ENCODE measurements around the gene MED17. TPM values are rescaled to one million over a fixed set of nuclear protein-coding genes. Genes with fewer than 3 reads are reported as not detected.

The MED17 gene
- total RNA-seq, 2 experiments from 2014 or later, result 23.0 to 33.3 TPM

- Histone ChIP-seq H3K4me1 (ENCODE audit: insufficient read depth, low read length, poor library complexity, severe bottlenecking) (no peaks in the 10 kb centered on the region), H3K36me3 (ENCODE audit: insufficient read depth, low read length) (peaks cover 31% of the 10 kb centered on the region), H3K79me2 (ENCODE audit: insufficient read depth, low read depth, low read length) (no peaks in the 10 kb centered on the region), H3K9me2 (ENCODE audit: insufficient read depth, low read length) (no peaks in the 10 kb centered on the region), H2AFZ (ENCODE audit: low read length) (no peak overlapping the region), H3K4me2 (ENCODE audit: low read length) (no peak overlapping the region), H4K20me1 (ENCODE audit: insufficient read depth, low read length) (no peaks in the 10 kb centered on the region), H3K9me3 (ENCODE audit: low read length) (peaks cover 6% of the 10 kb centered on the region; the same call in 1 of the 2 replicates), H3K4me3 (ENCODE audit: low read depth, low read length, poor library complexity, severe bottlenecking) (no peak overlapping the region), H3K27ac (ENCODE audit: low read depth, low read length, poor library complexity, severe bottlenecking) (no peak overlapping the region)
- DNase-seq (ENCODE audit: low spot score), result no peak
- CTCF ChIA-PET (ENCODE audit: unreplicated experiment), result no interaction called here
- POLR2A ChIA-PET, result interaction anchor here (0.7 to 0.8 kb wide), 2 partner anchors 13 to 19 kb away, joined by 3 to 4 read pairs; no protein-coding TSS in a partner anchor
- intact Hi-C loops (cut with micrococcal nuclease; ENCODE audit: unreplicated experiment), result no loop called here
- BruUV-seq (replicated peaks), result no TSS peak
- no peak for TF ChIP-seq EZH2phosphoT487 (IDR thresholded peaks at IDR 0.05; ENCODE audit: borderline replicate concordance, low read depth, low read length)
These were observed 17.6 kb upstream of the MED17 start for GRCh38 chr11:93766504-93766903.

GRCh38 chr11:93767018-93767417 lies 17.1 kb upstream of the MED17 start:
- H3K36me3 ChIP-seq (ENCODE audit: insufficient read depth, low read length), result peaks cover 29% of the 10 kb centered on the region
- no peaks in the 10 kb centered on the region for H4K20me1 ChIP-seq (ENCODE audit: insufficient read depth, low read length)
- intact Hi-C loops (cut with micrococcal nuclease; ENCODE audit: unreplicated experiment), result no loop called here
- DNase-seq (ENCODE audit: low spot score), result no peak
- ChIA-PET CTCF (ENCODE audit: unreplicated experiment) (no interaction called here), POLR2A (interaction anchor here (0.6 to 0.7 kb wide), 2 partner anchors 20 to 35 kb away, joined by 4 read pairs; no protein-coding TSS in a partner anchor)
- H3K4me3 ChIP-seq (ENCODE audit: low read depth, low read length, poor library complexity, severe bottlenecking), result no peak overlapping the region
- H2AFZ ChIP-seq (ENCODE audit: low read length), result no peak overlapping the region
- H3K4me2 ChIP-seq (ENCODE audit: low read length), result no peak overlapping the region
- TF ChIP-seq CTCF (conservative IDR thresholded peaks at IDR 0.05; ENCODE audit: low read length) (no peak), EZH2phosphoT487 (IDR thresholded peaks at IDR 0.05; ENCODE audit: borderline replicate concordance, low read depth, low read length) (no peak)
- H3K9me3 ChIP-seq (ENCODE audit: low read length), result peaks cover 6% of the 10 kb centered on the region; the same call in 1 of the 2 replicates
- BruUV-seq (replicated peaks), result no TSS peak
- no peaks in the 10 kb centered on the region for H3K79me2 ChIP-seq (ENCODE audit: insufficient read depth, low read depth, low read length)
- no peaks in the 10 kb centered on the region for H3K9me2 ChIP-seq (ENCODE audit: insufficient read depth, low read length)
- no peak overlapping the region for H3K27ac ChIP-seq (ENCODE audit: low read depth, low read length, poor library complexity, severe bottlenecking)
- H3K4me1 ChIP-seq (ENCODE audit: insufficient read depth, low read length, poor library complexity, severe bottlenecking), result no peaks in the 10 kb centered on the region

- Histone ChIP-seq H3K9me3 (ENCODE audit: low read length) (peaks cover 12% of the 10 kb centered on the region), H3K36me3 (ENCODE audit: insufficient read depth, low read length) (peaks cover 6% of the 10 kb centered on the region; the same call in 1 of the 2 replicates), H3K27ac (ENCODE audit: low read depth, low read length, poor library complexity, severe bottlenecking) (no peak overlapping the region), H3K4me1 (ENCODE audit: insufficient read depth, low read length, poor library complexity, severe bottlenecking) (no peaks in the 10 kb centered on the region), H3K4me2 (ENCODE audit: low read length) (no peak overlapping the region), H3K9me2 (ENCODE audit: insufficient read depth, low read length) (no peaks in the 10 kb centered on the region), H3K4me3 (ENCODE audit: low read depth, low read length, poor library complexity, severe bottlenecking) (no peak overlapping the region), H2AFZ (ENCODE audit: low read length) (no peak overlapping the region), H3K79me2 (ENCODE audit: insufficient read depth, low read depth, low read length) (no peaks in the 10 kb centered on the region), H4K20me1 (ENCODE audit: insufficient read depth, low read length) (no peaks in the 10 kb centered on the region)
- ChIA-PET CTCF (ENCODE audit: unreplicated experiment) (no interaction called here), POLR2A (interaction anchor here (1.0 to 1.3 kb wide), 2 partner anchors 10 to 12 kb away, joined by 3 to 7 read pairs; no protein-coding TSS in a partner anchor)
- intact Hi-C loops (cut with micrococcal nuclease; ENCODE audit: unreplicated experiment), result no loop called here
- TF ChIP-seq CTCF (conservative IDR thresholded peaks at IDR 0.05; ENCODE audit: low read length) (no peak), EZH2phosphoT487 (IDR thresholded peaks at IDR 0.05; ENCODE audit: borderline replicate concordance, low read depth, low read length) (no peak)
- no peak for DNase-seq (ENCODE audit: low spot score)
- BruUV-seq (replicated peaks), result no TSS peak
These were observed 13.9 kb upstream of the MED17 start for GRCh38 chr11:93770160-93770559.
